Cerebellar cortex (tissue), 1 donor: Measurements from ENCODE around the gene ANAPC2.

ENCODE experiments used
- DNase-seq: peaks from one replicate; pipeline ENCODE4 v3.0.0-alpha.2; 2015; ENCODE audit warnings: low spot score

Gene ANAPC2

DNA sequence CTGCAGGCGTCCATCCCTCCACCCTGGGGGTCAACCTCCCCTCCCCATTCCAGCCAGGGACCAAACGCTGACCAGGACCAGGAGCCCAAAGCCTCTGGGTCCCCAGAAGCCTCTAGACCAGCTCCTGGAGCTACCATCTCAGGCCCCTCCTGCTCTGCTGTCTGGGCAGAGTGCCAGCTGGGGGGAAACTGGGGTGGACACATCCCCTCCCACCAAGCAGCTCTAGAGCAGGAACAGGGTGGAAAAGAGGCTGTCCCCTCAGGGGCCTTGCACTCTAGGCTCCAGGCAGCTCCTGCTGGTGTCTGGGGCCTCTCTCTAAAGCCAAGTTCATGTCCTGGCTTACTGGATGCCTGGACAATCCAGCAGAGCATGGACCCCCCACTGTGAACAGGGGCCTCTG, 4.5 kb upstream of the ANAPC2 start:
- no peak for DNase-seq

DNA sequence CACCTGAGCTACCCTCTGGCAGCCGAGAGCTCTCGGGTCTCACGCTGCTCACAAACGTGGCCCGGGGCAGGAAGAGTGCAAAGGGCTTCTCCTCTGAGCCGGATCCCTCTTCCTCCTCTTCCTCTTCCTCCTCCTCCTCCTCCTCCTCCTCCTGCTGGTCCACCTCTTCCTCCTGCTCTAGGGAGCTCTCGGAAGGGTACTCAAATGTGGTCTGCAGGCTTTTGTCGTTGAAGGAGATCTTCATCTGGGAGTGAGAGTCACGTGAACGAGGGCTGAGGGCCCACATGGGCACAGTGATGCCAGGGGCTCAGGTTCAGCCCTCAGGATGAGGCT, 4.1 kb upstream of the ANAPC2 start:
- no peak for DNase-seq

DNA sequence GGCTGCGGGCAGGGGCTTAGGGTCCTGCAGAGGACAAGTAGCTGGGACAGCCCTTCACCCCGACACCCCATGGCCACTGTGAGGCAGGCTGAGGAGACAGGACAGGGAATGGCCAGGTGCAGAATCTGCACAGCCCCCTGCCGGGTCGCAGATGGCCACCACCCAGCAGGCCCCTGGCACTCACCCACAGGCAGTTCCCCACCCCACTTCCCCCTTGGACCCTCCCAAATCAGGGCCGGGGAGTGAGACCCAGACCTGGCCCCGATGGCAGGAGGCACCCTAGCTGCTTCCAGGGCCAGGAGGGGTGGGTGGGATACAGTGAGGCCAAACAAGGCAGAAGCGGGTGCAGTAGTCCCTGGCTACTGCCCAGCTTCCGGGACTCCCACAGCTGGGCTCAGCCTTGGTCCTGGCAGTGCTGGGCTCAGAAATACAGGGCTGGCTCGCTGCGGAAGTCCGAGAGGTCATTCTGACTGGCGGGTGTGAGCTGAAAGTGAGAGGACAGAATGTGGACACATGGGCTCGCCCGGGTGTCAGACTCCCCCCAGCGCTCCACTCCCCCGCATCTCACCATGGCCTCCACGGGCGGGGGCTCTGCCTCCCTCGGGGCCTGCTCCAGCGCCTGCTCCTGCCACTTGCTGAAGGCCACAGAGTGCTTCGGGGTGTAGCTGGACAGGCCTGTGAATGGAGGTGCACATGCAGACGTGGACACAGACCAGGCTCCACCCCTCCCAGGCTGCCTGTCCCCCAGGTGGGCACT, 3.5 kb upstream of the ANAPC2 start:
- peak; percentile 33 for DNase-seq

DNA sequence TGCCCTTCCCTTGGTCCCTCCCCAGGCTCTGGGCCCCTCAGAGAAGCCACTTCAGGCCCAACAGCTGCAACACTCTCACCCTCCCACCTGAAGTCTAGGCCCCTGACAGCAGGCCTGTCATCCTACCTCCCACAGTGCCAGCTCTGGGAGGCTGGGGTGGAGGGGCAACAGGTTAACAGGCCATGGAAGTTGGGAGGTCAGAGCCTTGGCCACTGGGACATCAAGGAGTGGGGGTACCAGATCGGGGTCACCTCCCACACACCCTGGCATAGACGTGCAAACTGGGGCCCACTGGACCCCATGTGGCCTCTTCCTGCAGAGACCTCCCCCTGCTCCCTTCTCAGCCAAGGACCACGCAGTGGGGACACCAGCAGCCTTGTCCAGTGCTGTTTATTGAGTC, 2.9 kb upstream of the ANAPC2 start:
- no peak for DNase-seq

DNA sequence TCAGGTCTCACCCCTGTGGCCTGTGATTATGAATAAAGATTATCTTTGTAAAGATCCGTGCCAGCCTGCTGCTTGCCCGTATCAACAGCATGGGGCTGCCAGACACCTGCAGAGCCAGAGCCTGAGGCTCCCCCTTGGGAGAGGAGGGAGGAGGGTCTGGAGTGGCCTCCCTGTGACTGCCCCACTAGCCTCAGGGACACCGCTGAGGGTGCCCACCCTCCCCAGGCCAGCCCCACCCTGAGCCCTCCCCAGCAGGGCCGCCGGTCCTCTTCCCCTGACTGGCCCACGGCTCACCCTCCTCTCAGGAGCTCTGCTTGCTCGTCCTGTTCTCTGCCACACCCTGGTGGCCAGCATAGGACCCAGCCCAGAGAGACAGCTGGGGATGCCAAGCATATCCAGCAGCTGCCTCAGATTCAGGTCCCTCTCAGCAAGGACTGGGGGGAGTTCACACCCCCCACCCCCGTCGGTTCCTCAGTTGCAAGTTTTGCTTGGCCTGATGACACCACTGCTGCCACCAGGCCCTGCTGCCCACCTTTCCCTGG, 2.0 kb upstream of the ANAPC2 start:
- DNase-seq, result no peak

DNA sequence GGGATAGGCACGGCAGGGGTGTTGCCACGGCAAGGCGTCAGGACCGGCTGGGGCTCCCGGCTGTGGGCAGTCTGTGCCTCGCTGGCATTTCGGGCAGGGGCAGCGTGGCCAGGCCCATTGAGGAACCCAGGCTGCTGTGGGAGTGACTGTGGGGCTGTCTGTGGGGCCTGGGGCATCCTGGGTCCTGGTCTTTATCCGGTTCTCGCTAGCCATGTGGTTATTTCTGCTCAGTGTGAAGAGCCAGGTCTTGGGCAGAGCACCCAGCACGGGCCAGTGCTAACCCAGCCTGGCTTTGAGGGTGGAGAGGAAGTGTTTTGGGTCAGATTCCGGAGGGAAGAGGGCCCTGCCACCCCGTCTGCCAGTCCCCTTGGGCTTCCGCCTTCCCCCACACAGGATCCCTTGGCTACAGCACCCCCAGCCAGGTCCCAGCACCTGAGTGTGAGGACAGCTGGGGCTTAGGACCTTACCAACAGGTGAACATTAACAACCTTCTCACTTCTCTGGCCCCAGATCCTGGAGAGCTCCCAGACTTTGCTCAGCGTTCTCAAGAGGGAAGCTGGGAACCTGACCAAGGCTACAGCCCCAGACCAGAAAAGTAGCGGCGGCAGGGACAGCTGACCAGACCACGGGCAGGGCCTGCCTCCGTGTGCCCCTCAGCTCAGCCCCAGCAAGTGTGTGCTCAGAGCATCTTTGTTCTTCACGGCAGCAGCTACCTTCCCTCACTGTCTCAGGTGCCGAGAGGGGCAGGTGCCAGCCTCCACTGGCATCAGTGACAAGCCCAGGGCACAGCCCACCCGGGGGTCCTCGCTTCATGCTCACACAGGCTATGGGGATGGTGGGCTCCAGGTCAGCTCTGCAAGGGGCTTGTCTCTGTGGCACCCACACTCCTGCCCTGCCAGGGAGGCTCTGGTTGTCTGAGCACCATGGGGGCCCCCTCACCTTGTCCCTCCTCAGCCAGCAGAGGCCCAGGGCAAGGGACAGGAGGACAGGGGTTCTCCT, 1.2 kb upstream of the ANAPC2 start:
- DNase-seq, result no peak

DNA sequence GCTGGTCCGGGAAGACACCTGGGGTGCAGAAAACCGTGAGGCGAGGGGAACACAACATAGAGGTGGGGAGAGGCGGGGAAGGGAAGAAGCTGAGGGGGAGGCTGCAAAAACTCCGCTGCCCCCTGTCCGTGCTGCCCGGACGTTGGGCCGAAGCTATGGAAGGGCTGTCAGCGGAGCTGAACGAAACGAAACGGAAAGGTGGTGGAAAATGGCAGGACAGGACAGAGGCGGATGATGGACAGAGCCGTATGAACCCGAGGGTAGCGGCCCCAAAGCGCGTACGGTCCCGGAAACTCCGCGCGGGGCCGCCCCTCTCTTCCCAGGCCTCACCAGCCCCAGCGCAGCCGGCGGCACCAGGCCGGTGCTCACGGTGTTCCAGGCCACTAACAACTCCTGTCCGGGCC, 272 bp downstream of the ANAPC2 start:
- DNase-seq, result no peak

DNA sequence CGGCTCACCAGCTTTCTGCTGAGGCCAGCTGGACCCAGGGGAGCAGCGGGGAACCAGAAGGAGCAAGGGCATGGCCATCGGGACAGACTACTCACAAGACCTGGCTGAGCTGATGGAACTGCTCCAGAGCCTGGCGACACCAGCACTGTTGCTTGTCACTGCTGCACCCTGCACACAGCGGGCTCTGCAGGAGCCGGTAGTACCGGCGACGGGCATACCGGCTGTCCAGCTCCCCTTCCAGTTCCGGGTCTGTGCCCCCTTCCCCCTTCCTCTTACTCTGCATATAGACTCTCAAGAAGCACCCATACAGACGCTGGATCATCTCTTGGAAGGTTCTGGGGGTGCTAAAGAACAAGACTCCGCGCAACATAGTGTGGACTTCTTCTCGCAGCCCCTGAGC, 974 bp downstream of the ANAPC2 start:
- no peak for DNase-seq

DNA sequence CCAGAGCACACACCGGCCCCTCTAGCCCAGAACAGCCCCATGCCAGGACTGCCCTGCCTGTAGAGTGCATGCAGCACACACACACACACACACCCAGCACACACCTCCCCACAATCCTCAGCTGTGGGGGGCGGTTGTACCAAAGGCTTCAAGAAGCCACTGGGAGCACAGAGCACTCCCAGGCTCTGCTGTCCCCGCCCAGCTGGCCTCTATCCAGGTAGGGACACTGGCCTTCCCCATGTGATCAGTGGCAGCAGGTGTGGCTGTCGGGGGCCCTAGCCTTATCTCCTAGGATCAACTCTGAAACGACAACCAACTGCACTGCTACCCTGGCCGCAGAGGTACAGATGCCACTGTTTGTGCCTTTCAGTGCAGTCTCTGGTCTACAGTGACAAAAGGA, 2.0 kb downstream of the ANAPC2 start:
- no peak for DNase-seq

DNA sequence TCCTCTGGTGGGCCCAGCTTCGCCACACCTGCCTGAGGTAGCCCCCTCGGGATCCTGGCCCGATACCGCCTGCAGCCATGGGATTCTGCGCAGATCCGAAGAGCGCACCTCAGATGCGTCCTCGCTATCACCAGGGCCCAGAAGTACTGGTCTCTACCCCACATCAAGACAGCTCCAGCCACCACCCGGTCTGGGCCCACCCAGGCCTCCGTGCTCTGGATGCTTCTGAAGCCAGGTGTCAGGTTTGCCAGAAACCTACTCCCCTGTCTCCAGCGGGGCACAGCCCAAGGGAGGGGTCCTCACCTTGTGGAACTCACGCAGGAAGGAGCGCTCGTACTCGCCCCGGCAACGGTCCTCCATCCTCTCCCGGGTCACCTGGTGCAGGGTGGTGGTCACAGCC, 2.4 kb downstream of the ANAPC2 start:
- no peak for DNase-seq

DNA sequence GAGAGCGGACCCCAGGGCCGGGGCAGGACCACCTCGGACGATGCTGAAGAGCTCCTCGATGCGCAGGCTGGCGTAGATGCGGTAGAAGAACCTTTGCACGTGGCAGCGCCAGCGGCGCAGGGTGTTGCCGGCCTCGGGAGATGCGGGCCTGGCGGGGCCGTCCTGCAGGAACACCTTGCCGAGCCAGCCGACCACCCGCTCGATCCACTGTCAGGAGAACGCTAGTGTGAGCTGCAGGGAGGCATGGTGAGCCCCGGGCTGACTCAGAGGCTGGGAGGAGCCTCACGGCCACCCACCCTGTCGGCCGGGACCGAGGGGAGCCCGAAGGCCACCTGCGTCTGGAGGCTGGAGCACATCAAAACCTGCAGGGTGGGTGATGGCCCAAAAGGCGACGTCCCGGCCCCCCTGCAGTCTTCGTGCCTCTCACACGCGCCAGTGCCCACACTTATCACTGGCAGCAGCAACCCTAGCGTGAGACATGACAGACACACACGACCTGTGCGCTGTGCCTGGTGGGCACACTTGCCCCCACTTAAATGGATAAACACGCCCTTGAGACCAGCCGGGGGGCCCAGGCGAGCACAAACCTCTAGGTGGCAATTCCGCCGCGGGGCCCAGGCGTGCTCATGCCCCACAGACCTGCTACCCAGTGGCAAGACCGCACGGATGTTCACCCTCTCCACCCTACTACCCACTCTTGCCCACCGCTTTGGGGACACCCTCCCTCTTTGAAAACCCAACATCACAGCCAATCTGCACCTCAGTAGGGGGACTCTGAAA, 3.3 kb downstream of the ANAPC2 start:
- no peak for DNase-seq

DNA sequence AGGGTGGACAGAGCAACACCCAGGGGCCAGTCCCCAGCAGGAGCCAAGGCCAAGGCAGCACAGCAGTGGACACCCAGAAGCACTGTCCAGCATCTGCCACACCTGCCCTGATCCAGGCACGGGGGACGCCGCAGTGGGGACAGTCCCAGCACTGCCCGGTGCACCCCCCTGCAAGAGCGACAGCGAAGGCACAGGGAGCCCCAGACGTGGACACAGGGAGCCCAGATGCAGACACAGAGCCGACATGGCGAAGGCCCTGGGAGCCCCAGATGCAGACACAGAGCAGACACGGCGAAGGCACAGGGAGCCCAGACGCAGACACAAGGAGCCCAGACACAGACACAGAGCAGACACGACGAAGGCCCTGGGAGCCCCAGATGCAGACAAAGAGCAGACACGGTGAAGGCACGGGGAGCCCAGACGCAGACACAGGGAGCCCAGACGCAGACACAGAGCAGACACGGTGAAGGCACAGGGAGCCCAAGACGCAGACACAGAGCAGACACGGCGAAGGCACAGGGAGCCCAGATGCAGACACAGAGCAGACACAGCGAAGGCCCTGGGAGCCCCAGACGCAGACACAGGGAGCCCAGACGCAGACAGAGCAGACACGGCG, 4.3 kb downstream of the ANAPC2 start:
- DNase-seq, result no peak

DNA sequence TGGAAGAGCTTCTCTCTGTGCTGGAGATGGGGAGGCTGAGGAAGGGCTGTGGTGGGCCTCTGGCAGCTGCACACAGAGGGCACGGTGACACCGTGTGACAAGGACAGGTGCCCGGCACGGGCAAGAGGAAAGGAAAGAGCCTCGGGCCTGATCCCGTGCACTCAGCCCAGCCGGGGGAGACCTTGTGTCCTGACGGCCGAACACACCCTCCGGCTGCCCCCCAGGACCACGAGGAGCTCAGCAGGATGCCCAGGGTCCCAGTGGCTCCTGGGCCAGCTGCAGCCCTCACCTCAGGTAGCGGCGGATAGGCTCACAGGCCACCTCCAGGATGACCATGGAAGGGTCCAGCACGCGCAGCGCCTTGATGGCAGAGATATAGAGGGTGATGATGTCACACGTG, 5.5 kb downstream of the ANAPC2 start:
- DNase-seq, result no peak

DNA sequence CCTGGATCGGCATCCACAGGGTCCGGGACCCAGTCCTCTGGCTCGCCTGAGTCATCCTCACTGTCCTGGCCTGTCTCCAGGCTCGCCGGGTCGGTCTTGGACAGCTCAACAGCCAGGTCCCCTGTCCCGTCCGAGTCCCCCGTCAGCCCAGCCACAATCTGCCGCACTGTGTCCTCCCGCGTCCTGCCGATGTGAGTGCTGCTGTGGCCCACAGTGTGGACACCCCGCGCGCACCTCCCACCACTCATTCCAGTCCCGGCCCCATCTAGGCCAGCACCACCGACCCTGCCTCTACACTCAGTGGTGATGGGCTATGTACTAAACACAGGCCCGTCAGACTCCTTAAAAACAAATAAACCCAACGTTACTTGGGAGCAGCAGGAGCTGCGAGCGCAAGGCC, 6.7 kb downstream of the ANAPC2 start:
- DNase-seq, result no peak

DNA sequence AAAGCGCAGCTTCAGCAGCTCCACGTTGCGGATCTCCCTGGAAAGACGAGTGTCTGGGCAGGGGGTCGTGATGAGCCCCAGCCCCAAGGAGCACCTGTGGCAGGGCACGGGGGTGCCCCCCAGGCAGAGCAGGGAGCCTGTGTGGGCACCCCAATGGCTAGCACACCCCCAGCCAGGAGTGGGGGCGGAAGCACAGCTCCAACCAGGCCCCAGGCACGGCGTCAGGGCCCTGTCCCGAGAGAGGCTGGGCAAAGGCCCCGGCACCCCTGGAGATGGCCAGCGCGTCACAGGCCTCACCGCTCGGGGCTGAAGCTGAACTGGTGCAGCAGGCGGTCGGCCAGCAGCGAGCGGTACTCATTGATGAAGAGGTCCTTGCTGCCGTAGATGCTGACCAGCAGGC, 7.9 kb downstream of the ANAPC2 start:
- DNase-seq, result no peak

DNA sequence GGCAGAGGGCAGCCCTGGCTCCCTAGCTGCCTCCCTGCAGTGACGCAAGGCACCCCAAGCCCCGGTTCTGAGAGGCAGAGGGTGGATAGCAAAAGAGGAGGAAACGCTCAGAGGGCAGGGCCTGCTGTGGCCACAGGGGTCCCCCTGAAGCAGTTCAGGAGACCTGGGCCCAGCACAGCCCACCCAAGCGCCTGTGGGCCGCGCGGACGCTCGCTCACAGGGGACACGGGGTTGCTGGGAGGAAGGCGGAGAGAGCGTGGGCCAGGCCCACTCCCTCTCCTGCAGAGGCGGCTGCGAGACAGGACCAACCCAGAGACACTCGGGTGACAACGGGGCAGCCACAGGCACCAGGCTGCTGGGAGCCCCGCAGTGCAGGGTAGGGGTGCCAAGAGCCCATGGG, 8.6 kb downstream of the ANAPC2 start:
- no peak for DNase-seq

DNA sequence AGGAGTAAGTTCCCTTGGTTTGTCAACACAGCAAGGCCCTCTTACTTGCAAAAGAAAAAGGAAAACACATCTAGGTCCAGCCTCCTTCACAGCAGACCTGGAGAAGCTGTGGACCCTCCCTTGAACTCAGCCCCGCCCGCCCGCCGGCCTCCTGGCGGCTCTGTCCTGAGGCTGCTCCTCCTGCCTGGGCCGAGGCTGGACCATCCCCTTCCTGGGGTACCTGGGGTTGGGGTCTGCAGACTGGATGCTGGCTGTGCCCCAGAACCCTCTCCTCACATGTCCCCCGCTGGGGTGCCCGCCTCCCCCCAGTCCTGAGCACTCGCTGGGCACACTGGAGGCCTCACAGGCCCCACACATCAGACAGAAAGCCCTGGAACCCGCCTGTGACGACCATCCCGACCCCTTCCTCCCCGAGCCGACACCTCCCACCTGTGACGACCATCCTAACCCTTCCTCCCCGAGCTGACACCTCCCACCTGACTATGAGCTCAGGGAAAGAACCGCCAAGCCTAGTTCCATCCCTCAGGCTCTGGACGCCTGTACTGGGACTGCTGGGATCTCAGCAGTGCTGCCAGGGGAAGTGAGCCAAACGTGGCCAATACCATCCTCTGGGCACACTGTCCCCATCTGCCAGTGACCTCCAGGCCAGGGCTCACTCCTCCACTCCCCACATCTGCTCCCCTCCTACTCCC, 9.3 kb downstream of the ANAPC2 start:
- no peak for DNase-seq

DNA sequence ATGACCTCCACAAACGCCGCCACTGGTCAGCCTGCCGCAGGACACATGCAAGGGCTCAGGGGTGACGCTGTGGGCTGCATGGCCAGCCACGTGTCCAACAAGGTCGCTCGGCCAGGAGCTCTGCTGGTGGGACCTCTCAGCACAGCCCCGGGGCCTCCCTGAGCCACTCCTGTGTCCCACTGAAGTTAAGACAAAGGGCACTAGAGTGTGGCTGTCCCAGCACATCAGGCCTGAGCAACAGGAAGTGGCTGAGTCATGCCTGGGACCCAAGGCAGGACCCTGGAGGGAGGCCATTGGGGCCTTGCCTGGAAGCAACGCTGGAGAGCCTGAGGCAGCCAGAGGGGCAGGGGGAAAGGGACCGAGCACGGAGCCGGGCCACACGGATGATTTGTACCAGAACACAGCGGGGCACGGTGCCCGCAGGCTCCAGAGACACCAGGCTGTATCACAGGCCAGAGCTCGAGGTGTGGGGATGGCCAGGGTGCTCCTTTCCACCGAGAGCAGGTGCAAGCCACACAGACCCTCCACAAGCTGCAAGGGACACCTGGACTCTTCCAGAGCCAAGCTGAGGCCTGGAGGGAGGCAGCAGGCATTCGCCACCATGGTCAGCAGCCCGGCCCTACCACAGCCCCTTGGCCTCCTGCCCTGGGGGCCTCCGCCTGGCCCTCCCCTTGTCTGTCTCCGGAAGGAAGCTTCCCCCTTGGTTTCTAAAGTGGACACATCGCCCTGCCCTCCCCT, 10.0 kb downstream of the ANAPC2 start:
- DNase-seq, result no peak

DNA sequence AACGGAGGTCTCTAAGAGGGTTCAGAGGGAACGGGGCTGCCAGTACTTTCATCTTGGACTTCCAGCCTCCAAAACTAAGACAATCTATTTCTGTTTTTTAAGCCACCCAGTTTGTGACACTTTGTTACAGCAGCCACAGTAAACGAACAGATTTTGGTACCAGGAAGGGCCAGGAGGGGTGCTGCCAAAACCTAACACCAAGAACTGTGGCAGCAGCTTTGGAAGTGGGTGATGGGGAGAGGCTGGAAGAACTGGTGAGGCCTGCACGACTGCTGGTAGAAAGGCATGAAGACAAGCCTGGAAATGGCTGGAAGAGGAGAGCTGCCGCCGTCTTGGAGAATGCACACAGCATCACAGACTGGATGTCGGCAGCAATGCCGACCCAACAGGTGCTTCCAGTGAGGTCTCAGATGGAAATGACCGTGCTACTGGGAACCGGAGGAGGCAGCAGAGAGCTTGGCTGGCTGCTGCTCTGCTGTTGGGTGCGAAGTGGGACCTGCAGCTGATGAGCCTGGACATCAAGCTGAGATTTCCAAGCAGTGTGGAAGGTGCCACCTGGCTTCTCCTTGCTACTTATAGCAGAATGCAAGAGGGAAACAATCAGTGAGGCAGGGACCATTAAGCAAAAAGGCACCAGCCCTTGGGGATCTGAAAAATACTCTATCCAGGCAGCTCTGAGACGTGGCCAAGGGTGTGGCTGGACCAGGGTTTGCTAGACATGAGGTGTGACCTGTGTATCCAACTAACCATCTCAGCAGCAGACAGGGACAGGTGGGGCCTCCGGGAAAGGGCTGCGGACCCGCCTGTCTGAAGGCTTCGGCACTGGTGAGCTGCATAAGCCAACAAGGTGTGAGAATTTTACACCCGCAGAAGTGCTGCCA, 11.8 kb downstream of the ANAPC2 start:
- peak; percentile 84 for DNase-seq
